Jurkat, Clone E6-1 (cell line): ENCODE data around the gene ECSCR.

ENCODE experiments used
- DNase-seq: peaks from one replicate; pipeline ENCODE4 v3.0.0-alpha.2; 2011; ENCODE audit warnings: low read depth, low spot score
- H3K4me3 ChIP-seq: 2 replicates; pipeline ENCODE4 v1.5.1; 2011; ENCODE audit warnings: mild to moderate bottlenecking, low read length, control low read depth, moderate library complexity

ECSCR gene

DNA sequence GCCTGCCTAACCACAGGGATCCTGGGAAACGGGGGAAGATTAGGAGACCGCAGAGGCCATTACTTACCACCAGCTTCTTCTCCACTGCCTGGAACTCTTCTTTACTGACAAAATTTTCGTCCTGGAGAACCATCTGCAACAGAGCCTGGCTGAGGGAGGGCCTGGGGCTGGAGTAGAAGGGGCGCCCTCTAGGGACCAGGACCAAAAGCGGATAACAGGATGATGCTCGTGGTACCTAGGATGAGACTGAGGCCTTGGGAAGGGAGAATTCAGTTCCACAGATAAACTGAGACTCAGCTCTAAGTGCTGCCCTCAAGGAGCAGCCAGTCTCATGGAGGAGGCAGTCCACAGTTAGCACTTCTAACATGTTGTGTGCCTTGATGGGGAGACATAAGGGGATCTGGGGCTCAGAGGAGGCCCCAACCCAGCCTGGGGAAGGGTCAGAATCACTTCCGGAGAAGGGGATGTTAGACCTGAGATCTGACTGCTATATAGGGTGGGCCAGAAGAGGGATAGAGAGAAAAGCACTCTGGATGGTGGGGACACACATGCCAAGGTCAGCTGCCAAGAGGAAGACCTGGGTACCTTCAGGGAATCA is 59.9 kb downstream of the ECSCR start:
- H3K4me3 ChIP-seq: peak overlapping the region; percentile 68; the same call in 1 of the 2 replicates
- no peak for DNase-seq

DNA sequence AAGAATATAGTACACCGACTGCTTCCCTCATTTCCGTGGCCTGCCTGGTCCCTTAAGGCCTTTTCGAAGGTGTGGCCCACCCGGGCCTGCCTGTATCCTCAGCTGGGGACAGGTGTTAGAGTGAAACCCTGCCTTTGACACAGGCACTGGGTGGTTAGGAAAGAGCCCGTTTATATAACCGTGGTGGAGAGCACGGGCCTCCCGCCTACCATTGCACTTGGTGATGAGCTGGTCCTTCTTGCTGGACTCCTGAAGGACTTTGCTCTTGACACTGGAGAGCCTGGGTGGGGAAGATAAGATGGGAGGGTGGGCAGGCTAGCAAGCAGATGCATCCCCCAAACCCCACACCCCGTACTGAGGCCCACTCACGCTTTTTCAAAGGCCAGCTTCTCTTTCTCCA is 61.0 kb downstream of the ECSCR start:
- no peak overlapping the region for H3K4me3 ChIP-seq
- DNase-seq: no peak

DNA sequence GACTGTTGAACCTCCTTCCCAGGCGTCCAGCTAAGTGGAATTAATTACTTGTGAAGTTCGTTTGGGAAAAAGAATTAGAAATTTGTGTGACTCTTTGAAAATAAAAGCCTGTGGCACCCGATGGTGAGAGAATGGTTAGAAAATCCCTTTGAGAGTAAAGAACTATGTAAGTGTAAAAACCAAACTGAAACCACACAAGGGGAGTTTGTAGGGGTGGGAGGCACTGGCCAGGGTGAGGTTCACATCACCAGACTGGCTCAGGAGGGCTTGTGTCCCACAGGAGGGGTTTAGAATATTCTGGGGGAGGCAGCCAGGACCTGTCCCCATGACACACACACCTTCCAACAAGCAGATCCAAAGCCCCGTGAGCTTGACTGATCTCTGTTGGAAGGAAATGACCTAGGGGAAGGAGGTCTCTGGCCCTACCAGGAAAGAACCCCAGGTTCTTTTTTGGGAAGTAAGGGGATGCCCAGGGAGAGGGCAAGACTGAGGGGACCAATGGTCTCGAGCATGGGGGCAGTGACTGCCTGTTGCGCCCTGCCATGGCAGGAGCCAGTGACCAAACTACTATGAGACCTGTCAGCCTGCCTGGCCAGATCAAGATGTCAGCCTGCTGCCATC is 62.9 kb downstream of the ECSCR start:
- DNase-seq: no peak
- H3K4me3 ChIP-seq: no peak overlapping the region
